HK-2 (cell line): ENCODE measurements around the gene KCNQ1.
A peak's percentile ranks its signal among the peaks of the same experiment; 100 is the strongest.

Source experiments
- DNase-seq: peaks from one replicate; pipeline ENCODE4 v3.0.0-alpha.2; 2018; ENCODE audit not compliant: unreplicated experiment

KCNQ1 gene

DNA sequence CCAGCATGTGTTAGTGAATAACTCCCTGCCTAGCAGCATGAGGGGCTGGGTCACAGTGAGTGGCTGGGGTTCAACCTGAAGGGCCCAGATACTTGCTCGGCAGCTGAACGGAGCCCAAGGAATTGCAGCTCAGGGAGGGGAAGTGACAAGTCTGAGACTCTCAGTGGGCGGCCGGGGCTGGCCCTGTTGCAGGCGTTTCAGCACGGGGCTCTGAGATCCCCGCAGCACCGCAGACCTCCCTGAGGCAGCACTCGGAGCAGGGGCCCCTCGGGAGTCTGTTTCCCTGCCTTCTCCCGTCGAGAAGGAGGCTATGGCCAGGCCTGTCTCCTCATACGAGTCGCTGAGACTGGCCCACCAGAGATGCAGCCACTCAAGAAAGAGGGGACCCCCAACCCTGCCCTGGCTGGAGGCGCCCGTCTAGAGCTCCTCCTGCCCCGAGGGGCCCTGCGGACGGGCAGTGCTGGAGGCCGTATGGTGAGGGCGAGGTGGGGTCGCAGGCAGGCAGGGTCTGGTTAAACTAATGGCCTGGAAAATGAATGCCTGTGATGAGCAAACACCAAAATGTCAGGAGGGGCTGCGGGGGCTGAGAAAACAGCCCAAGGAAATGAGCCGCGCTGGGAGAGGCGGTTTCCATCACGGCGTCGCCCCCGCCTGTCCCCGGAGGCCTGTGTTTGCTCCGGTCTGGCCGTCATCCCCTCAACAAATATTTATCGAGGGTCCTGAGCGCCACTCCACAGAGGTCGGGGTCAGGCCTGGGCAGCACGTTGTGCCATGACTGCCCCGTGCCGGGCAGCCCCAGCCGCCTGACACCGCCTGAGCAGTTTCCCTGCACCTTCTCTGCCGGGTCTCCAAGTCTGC, 35.0 kb upstream of the KCNQ1 start:
- DNase-seq = no peak

DNA sequence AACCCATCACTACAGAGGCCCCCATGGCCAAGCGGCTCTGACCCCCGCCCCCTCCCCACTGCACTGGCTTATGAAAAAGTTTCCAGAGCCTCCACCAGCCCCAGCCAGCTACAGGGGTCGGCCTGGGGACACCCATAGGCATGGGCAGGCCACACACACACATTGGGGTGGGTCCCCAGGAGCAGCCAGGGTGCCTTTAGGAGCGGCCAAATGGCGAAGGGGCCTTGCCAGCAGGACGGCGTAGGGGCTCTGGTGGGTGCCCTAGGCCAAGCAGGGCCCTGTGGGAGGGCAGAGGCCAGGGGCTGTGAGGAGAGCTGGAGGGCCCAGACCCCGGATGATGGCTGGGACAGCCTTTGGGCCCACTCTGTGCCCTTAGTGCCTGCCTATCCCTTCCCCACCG, 34.2 kb upstream of the KCNQ1 start:
- no peak for DNase-seq

DNA sequence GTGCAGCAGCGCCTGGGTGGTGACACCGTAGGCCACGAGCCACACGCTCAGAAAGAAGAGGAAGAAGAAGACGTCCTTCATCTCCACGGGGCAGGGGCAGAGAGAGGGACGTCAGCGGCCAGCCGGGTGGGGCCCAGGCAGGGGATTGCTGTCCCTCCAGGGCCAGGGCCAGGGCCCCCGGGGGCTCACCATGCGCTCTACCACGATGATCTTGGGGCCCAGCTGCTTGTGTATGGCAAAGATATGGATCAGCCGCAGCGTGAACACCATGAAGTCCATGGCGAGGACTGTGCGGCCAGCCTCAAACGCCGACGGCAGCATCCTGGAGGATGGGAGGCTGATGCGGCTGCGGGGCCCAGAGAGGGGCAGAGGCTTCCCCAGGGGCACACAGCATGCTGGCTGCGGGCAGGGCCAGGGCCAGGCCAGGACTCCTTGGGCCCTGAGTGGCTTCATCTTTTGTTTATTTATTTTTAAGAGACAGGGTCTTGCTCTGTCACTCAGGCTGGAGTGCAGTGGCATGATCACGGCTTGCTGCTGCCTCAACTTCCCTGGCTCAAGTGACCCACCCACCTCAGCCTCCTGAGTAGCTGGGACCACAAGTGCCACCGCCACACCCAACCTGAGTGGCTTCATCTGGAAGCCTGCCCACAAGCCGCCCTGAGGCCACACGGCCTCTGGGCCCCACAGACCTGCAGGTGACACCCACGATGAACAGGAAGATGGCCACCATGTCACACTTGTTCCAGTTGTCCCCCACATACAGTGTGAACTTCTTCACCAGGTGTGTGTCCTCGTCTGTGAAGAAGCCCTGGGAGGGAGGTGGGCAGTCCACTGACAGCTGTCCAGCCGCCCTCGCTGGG, 33.1 kb upstream of the KCNQ1 start:
- no peak for DNase-seq

DNA sequence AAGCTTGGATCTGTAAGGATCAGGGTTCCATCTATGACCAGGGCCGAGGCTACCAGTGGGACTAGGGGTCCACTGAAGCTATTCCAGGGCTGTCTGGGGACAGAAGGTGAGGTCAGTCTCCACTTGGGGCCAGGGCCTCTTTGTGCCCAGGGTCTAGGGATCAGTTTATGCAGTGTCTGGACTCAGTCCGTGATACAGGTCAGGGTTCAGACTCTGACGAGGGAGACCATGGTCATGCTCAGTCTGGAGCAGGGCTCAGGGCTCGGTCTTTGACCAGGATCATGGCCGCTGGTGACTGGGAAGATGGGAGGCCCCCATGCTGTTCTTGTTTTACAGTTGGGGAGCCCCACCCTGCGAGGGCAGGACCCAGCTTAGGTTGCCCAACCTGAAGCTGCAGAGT, 32.5 kb upstream of the KCNQ1 start:
- DNase-seq = no peak

DNA sequence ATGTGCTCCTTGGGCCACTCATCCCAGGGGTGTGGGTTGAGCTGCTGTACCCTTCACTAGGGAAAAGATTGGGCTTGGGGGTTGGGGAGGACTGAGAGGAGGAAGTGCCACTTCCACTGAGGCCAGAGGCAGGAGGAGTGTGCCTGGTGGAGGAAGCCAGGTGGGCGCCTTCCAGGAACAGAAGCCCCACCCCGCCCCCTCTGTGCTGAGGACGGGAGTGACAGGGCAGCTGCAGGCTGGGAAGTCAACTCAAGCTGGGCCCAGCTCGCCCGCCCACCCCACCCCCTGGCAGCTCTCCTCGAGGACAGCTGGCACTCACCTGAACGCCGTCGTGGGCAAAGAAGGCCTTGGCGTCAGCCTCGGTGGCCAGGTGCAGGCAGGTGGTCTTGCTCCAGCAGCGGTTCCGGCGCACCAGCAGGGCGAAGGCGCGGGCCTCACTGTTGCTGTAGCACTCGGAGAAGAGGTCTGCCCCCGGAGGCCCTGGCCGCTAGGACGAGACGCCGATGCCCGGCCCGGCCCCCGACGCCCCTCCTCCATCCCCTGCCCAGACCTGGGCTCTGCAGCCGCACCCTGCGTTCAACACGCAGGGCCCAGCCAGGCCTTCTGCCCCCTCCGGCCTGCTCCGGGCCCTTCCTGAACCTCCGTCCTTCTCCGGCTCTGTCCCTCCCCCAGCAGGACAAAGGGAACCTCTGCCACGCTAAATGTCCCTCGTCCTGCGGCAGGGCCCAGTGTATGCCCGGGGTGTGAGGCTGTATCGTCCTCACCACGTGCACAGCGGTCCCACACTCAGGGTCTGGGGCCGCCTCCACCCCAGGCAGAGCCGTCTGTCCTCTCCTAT, 30.8 kb upstream of the KCNQ1 start:
- DNase-seq = no peak

DNA sequence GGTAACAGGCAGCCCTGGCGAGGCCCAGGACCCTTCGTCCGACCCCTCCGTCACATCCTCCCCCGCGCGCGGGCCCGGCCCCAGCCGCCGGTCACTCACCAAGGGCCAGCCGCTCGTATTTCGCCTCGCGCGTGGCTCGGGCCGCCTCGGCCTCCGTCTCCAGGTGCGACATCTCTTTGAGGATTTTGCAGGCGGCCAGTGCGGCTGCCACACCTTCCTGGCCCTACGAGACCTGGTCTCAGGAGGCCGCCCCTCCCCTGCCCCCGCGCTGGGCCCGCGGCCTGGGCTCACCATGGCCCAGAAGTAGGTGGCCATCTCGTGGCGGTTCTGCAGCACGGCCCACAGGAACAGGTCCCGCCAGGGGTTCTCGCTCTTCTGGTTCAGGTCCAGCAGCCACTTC, 30.2 kb upstream of the KCNQ1 start:
- DNase-seq = no peak

DNA sequence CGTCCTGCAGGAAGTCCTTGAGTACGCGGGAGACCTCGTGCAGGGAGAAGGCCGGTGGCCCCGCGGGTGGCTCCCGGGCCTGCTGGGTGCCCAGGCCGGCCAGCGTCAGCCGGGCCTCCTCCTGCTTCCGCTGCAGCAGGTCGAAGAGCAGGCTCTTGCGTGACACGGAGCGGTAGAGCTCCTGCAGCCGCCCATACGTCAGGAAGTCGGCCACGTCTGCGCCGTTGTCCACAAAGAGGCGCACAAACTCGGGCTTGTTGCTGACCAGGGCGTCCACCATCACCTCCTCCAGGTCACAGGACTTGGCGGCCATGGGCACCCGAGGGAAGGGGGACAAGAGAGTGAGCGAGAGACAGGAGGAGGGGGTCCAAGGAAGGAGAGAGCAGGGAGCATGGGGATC, 29.6 kb upstream of the KCNQ1 start:
- no peak for DNase-seq

DNA sequence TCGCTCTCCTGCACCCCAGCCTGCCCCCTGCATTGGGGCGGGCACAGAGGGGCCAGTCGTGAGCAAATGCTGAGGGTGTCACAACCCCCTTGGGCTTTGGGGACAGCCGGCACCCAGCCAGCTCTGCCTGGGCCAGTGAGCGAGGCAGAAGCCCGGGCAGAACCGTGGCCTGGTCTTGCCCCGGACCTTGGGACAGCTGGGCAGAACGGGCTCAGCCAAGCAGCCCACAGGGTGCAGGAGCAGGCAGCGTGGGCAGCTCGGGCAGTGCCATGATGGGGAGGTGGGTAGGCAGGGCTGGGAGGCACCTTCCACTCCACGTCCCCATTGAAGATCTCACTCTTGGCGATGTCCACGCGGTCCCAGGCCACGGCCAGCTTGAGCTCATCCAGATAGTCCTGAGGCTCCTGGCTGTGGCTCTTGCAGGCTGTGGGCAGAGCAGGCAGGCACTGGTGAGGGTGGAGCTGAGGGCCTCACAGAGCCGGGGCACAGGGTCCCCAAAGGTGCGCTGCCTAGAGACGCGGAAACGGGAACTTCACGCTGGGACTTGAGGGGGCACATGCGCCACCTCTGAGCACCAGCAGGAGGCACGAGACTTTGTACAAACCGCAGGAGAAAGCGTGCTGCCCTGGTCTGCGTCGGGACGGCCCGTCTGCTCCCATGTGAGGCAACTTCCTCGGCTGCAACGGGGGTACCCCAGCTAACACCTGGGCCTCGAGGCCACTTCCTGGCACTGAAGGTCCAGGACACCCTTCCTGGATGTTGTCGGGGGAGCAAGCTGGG, 29.0 kb upstream of the KCNQ1 start:
- no peak for DNase-seq

DNA sequence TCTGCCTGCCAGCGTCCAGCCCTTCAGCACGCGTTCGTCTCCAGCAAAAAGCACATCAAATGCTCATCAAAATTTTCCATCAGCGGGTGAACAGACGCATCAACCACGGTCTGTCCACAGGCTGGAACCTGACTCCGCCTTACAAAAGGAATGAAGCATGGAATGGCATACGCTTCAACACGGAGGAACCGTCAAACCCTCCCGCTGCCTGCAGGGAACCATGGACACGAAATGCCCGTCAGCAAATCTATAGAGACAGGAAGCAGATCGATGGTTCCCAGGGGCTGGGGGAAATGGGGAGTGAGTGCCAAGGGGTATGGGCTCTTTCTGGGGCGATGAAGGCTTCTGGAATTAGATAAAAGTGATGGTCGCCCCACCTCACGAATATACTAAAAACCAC, 28.0 kb upstream of the KCNQ1 start:
- DNase-seq = no peak

DNA sequence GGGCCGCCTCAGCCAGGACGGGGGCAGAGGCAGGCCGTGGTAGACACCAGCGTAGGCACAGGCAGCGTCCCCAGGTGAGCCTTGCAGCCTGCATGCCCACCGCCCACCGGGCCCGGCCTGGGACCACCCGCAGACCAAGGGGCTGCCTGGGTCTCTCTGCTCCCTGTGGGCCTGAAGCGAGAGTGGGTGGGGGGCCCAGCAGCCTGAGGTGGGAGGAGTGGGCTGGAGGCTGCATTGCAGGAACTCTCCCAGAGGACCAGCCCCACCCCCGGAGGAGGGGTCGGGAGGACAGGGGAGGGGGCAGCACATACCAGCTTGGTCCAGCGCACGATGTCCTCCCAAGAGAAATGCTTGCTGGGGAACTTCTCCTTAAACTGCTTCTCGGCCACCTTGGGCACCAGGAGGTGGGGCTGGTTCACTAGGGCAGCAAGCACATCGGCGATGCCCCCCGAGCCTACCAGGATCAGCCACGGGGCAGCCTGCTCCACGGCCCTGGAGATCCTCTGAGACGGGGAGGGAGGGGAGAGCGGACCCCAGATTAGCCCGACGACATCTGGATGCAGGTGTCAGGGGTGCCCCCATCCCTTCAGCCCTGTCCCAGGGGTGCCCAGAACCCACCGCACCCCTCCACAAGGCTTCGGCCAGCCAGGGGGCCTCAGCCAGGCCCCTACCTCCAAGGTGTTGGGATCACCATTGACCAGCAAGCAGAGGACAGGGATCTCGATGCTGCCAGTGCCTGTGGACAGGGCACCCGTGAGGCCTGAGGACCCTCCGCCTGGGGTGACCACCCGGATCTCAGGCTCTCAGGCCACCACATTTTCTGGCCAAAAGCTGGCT, 26.7 kb upstream of the KCNQ1 start:
- DNase-seq = no peak

DNA sequence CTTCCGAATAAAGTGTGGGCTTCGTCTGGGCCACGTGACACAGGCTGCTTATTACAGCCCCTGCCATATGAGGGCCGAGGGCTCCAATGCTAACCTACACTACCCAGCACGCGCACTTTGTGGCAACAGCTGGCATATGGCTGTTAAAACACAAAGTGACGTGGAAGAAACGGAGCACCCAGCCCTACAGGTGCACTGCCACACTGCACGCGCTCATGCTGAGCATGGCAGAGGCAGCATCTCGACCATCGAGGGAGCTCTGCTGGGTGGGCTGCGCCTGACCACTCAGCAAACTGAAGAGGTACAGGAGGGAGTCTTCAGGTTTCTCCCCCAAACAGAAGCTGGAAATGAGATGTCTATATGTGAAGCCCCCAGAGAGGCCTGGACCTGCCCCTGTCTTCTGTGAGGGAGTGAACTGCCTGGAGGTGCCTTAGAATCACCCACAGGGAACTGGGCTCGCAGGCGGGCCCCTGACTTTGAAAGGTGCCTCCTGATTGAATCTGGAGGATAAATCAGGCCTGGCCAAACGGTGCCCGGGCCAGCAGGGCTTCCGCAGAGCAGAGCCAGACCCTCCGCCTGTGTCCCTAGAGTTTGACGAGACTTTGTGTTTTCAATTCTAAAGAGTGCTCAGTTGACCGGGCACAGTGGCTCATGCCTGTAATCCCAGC, 26.0 kb upstream of the KCNQ1 start:
- no peak for DNase-seq

DNA sequence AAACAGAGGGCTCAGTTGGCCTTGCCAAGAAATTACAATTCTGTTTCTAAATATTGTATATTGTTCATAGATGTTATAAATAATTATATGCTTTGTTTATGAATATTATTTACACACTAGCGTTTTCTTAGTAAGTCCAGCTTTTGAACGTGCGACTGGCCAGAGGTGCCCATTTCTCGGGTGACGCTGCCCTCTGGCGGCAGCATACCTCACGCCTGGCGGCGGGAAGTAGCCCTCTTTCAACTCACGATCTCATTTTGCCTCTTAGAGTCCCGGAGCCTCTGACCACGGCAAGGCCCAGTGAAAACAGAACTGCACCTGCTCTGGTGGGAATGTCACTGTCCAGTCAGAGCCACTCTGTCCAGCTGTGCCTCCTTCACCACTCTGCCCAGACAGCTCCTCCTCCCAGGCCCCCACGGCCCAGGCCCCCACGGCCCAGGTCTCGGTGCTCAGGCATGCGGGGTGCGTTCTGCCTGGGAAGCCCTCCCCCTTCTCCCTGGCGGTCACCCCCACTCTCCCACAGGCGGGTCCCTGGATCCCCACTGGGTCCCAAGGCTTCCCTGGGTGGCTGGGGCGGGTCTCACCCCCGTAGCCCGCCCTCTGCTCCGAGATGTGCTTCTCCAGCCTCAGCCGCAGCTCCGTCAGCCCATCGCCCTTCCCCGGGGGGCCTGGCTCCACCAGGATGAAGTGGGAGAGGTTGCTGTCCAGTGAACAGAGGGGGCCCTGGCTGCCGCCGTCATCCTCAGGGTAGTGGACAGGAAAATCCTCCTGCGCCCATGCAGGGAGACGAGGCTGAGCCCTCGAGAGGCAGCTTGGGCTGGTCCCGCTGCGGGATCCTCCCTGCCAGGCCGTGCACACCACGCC, 24.9 kb upstream of the KCNQ1 start:
- DNase-seq = peak; percentile 66

DNA sequence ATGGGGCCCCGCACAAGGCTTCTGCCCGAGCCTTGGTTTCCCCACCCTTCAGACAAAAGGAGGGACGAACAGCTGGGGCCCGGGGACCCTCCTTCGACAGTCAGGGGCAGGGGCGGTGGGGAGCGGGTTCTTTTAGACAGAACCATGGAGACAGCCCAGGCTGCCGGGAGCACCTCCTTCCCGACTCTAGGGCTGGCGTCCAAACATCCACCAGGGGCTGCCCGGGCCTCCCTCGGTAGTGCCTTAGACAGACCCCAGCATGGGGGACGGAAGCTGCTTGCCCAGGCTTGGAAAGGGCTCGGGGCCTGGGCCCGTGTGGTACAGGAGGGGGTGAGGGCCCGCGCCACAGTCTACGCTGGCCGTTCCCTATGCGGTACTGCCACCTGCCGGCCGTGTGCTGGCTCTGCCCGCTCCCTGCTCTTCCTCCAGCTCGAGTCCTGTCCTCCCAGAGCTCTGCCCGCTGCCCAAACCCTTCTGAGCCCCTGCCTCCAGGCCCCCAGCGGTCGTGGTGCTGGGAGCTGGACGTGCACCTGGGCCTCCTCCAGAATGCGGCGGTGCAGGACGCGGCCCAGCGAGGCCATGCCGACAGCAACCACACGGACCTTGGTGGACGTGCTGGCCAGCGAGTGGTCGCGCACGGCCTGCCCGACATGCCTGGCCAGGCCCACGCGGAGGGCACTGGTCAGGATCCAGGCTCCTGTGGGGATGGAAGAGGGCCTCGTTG, 24.1 kb upstream of the KCNQ1 start:
- DNase-seq = peak; percentile 60

DNA sequence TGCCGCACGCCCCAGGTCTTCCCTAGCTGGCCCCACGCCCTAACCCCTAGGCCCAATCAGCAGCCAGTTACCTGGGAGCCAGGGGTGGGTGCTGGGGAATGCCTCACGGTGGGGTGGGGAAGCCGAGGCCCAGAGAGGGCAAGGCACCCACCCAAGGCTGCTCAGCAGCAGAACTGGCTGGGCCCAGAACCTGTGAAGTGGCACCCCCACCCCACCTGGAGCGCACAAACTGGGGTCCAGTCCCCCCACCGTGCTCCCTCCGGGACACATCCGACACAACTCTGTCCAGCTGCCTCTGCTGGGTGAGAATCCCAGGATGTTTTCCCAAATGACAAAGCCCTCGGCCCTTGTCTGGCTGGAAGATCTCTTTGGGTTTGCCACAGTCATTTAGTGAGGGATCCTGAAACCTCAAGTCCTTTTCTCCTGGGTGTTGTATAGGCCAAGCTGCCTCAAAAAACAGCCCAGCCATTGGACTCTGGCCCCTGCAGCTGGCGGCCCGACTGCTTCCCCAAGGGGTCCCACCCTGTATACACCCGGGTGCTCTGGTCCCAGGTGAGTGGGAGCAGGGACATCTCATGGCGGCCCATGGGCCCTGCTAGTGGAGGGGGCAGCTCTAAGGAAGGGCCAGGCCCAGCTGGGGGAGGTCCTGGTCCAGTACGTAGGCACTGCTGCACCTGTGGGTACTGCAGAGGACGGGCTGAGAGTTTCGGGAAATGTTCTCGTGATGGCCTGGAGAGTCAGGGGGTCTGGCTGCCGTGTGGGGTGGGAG, 23.4 kb upstream of the KCNQ1 start:
- DNase-seq = no peak

DNA sequence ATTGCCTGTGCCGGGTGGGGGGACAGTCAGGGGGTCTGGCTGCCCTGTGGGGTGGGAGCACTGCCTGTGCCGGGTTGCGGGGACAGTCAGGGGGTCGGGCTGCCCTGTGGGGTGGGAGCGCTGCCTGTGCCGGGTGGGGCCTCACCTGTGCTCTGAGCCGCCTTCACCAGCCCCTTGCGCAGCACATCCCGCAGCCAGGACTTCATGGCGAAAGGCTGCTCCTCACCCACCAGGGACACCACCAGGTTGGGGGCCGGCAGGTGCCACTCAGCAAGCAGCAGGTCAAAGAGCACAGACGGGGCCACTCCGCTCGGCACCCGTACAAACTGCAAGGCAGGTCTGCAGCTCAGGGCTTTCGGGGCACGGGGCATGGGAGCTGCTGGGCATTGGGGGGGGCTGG, 22.8 kb upstream of the KCNQ1 start:
- no peak for DNase-seq

DNA sequence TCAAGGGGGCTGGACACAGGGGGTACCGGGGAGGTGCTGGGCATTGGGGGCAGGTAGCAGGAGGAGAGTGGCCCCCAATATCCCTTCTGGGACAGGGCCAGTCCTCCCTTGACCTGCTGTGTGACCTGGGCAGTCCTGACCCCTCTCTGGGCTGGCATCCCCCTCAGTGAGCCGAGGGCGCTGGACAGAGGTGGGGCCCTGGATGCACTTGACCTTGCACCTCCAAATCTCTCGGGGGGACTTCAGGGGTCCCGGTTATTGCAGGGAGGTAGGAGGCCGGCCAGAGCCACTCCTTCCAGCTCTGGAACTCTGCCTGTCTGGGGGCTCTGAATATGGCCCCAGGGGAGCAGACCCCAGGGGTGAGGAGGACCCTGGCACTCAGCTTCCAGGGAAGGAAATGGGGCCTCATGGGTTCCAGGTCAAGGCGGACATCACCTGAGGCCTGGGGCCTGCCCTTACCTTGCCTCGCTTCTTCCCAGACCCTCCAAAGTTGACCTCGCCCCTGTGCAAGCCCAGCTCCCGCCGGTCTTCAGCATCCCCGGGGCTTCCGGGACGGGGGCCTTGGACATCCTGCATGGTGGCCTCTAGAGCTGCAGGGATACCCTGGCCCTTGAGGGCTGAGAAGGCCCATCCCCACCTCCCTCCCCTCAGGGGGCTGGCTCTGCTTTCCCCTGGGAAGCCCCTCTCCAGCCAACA, 22.2 kb upstream of the KCNQ1 start:
- no peak for DNase-seq
